IPS DF 6.9 (cell line): ENCODE data around the gene JPT2.

Experiments used
- DNase-seq: peaks from one replicate; pipeline ENCODE4 v3.0.0-alpha.2; 2013; ENCODE audit warnings: low read depth, low spot score
- H3K27ac ChIP-seq: one replicate; pipeline ENCODE4 v1.5.1; 2013; ENCODE audit warnings: low read length, control low read depth
- H3K27me3 ChIP-seq: 2 replicates; pipeline ENCODE4 v1.6.1; 2013; ENCODE audit warnings: mild to moderate bottlenecking, low read length; ENCODE audit not compliant: control insufficient read depth, insufficient read depth
- H3K36me3 ChIP-seq: 2 replicates; pipeline ENCODE4 v1.6.1; 2013; ENCODE audit warnings: low read length; ENCODE audit not compliant: control insufficient read depth, insufficient read depth
- H3K4me1 ChIP-seq: 2 replicates; pipeline ENCODE4 v1.6.1; 2013; ENCODE audit warnings: low read length; ENCODE audit not compliant: control insufficient read depth, insufficient read depth
- H3K4me3 ChIP-seq: 2 replicates; pipeline ENCODE4 v1.5.1; 2013; ENCODE audit warnings: mild to moderate bottlenecking, low read length
- H3K9me3 ChIP-seq: 2 replicates; pipeline ENCODE4 v1.6.1; 2013; ENCODE audit warnings: low read length, inconsistent platforms; ENCODE audit not compliant: control insufficient read depth, insufficient read depth
- WGBS: extraction: QIAGEN DNeasy Blood & Tissue Kit; methylation state at CpG from one replicate; pipeline ENCODE4 v1.1.7; 2013; ENCODE audit warnings: mixed read lengths, missing lambda C conversion rate; ENCODE audit not compliant: insufficient read length, insufficient coverage; 5-methylcytosine and 5-hydroxymethylcytosine counted together

The JPT2 gene

GRCh38 chr16:1639282-1639681, 38.8 kb upstream of the JPT2 start:
- no peak overlapping the region for H3K4me3 ChIP-seq

GRCh38 chr16:1639860-1640259, 38.2 kb upstream of the JPT2 start:
- Histone ChIP-seq H3K4me3 (no peak overlapping the region), H3K27ac (no peak overlapping the region), H3K4me1 (no peaks in the 10 kb centered on the region), H3K27me3 (no peaks in the 10 kb centered on the region), H3K9me3 (no peaks in the 10 kb centered on the region), H3K36me3 (peaks cover 40% of the 10 kb centered on the region)
- no peak for DNase-seq
- WGBS: no CpG with 5 or more reads among the region's 11 CpGs

More at GRCh38 chr16:1639282-1639681, 38.8 kb upstream of the JPT2 start:
- Histone ChIP-seq H3K4me1 (no peaks in the 10 kb centered on the region), H3K27ac (no peak overlapping the region), H3K36me3 (peaks cover 38% of the 10 kb centered on the region), H3K9me3 (no peaks in the 10 kb centered on the region), H3K27me3 (no peaks in the 10 kb centered on the region)
- DNase-seq: no peak
- WGBS: no CpG with 5 or more reads among the region's 2 CpGs

- Histone ChIP-seq H3K27me3 (no peaks in the 10 kb centered on the region), H3K36me3 (peaks cover 41% of the 10 kb centered on the region), H3K4me3 (no peak overlapping the region), H3K27ac (no peak overlapping the region), H3K4me1 (no peaks in the 10 kb centered on the region), H3K9me3 (no peaks in the 10 kb centered on the region)
- no peak for DNase-seq
- WGBS: no CpG with 5 or more reads among the region's 20 CpGs
Observed at GRCh38 chr16:1640261-1640941, 37.7 kb upstream of the JPT2 start.

- H3K9me3 ChIP-seq: no peaks in the 10 kb centered on the region
- no peaks in the 10 kb centered on the region for H3K27me3 ChIP-seq
- H3K4me3 ChIP-seq: no peak overlapping the region
- H3K36me3 ChIP-seq: peaks cover 43% of the 10 kb centered on the region
- H3K27ac ChIP-seq: no peak overlapping the region
- no CpG with 5 or more reads among the region's 12 CpGs for WGBS
- H3K4me1 ChIP-seq: no peaks in the 10 kb centered on the region
- no peak for DNase-seq
Observed at GRCh38 chr16:1641261-1641660, 36.8 kb upstream of the JPT2 start.

- WGBS: no CpG with 5 or more reads among the region's 5 CpGs
- H3K36me3 ChIP-seq: peaks cover 43% of the 10 kb centered on the region
- no peak for DNase-seq
- no peaks in the 10 kb centered on the region for H3K4me1 ChIP-seq
- no peak overlapping the region for H3K4me3 ChIP-seq
- H3K27ac ChIP-seq: no peak overlapping the region
- no peaks in the 10 kb centered on the region for H3K27me3 ChIP-seq
- no peaks in the 10 kb centered on the region for H3K9me3 ChIP-seq
Observed at GRCh38 chr16:1642148-1642547, 35.9 kb upstream of the JPT2 start.

GRCh38 chr16:1642753-1643152, 35.3 kb upstream of the JPT2 start:
- Histone ChIP-seq H3K36me3 (peaks cover 42% of the 10 kb centered on the region), H3K4me1 (no peaks in the 10 kb centered on the region), H3K27ac (no peak overlapping the region), H3K9me3 (no peaks in the 10 kb centered on the region), H3K4me3 (no peak overlapping the region), H3K27me3 (no peaks in the 10 kb centered on the region)
- no CpG with 5 or more reads among the region's 11 CpGs for WGBS
- DNase-seq: no peak

GRCh38 chr16:1643521-1643920, 34.6 kb upstream of the JPT2 start:
- H3K36me3 ChIP-seq: peaks cover 34% of the 10 kb centered on the region
- no peak overlapping the region for H3K4me3 ChIP-seq
- H3K27ac ChIP-seq: no peak overlapping the region
- DNase-seq: no peak
- no peaks in the 10 kb centered on the region for H3K4me1 ChIP-seq
- no peaks in the 10 kb centered on the region for H3K27me3 ChIP-seq
- no peaks in the 10 kb centered on the region for H3K9me3 ChIP-seq
- no CpG with 5 or more reads among the region's 12 CpGs for WGBS

GRCh38 chr16:1645914-1646525, 32.1 kb upstream of the JPT2 start:
- H3K4me1 ChIP-seq: no peaks in the 10 kb centered on the region
- H3K9me3 ChIP-seq: no peaks in the 10 kb centered on the region
- no peak overlapping the region for H3K27ac ChIP-seq
- H3K27me3 ChIP-seq: no peaks in the 10 kb centered on the region
- no CpG with 5 or more reads among the region's 13 CpGs for whole genome bisulfite sequencing
- peaks cover 27% of the 10 kb centered on the region for H3K36me3 ChIP-seq
- no peak for DNase-seq
- H3K4me3 ChIP-seq: no peak overlapping the region

GRCh38 chr16:1647856-1648255, 30.2 kb upstream of the JPT2 start:
- Histone ChIP-seq H3K27me3 (no peaks in the 10 kb centered on the region), H3K9me3 (no peaks in the 10 kb centered on the region), H3K4me1 (no peaks in the 10 kb centered on the region), H3K4me3 (no peak overlapping the region), H3K36me3 (peaks cover 17% of the 10 kb centered on the region), H3K27ac (no peak overlapping the region)
- no peak for DNase-seq
- no CpG with 5 or more reads among the region's 13 CpGs for WGBS

- H3K27ac ChIP-seq: no peak overlapping the region
- no peak for DNase-seq
- no peak overlapping the region for H3K4me3 ChIP-seq
- peaks cover 15% of the 10 kb centered on the region for H3K36me3 ChIP-seq
- H3K9me3 ChIP-seq: no peaks in the 10 kb centered on the region
- no CpG with 5 or more reads among the region's 4 CpGs for WGBS
- H3K4me1 ChIP-seq: no peaks in the 10 kb centered on the region
- H3K27me3 ChIP-seq: no peaks in the 10 kb centered on the region
Observed at GRCh38 chr16:1650131-1650530, 27.9 kb upstream of the JPT2 start.
